NB4 (cell line): ENCODE data around the gene PSORS1C2.

Source experiments
- CTCF ChIP-seq: IDR thresholded peaks from one replicate; pipeline ENCODE4 v1.5.1; 2012; ENCODE audit warnings: low read depth, low read length
- POLR2A ChIP-seq: IDR thresholded peaks from 2 replicates; pipeline ENCODE4 v1.6.1; 2011; ENCODE audit warnings: mild to moderate bottlenecking; ENCODE audit not compliant: insufficient read length; ENCODE audit errors: extremely low read depth

- no peak for TF ChIP-seq POLR2A
- TF ChIP-seq CTCF, result no peak
These were observed 5.6 kb upstream of the PSORS1C2 start for GRCh38 chr6:31144296-31144969.
